Measurements from ENCODE around the gene MOB2. TPM values are rescaled to one million over a fixed set of nuclear protein-coding genes. Genes with fewer than 3 reads are reported as not detected.

Gene MOB2
- total RNA-seq, 1 donor from 2014 or later, result 31.3 TPM

GRCh38 chr11:1488575-1489180 lies 2.1 kb upstream of the MOB2 start:
- TF ChIP-seq CTCF (IDR thresholded peaks at IDR 0.05; ENCODE audit: unreplicated experiment), result no peak
- Mint-ChIP-seq H3K4me3 (no peak overlapping the region), H3K27me3 (ENCODE audit: low read depth) (no peaks in the 10 kb centered on the region), H3K36me3 (peaks cover 3% of the 10 kb centered on the region), H3K4me1 (peaks cover 5% of the 10 kb centered on the region), H3K27ac (no peak overlapping the region), H3K9me3 (peaks cover 3% of the 10 kb centered on the region)
- DNase-seq (ENCODE audit: low spot score in 2 of 2, unreplicated experiment in 2 of 2), result no peak

GRCh38 chr11:1487851-1488574 lies 1.4 kb upstream of the MOB2 start:
- Mint-ChIP-seq H3K27me3 (ENCODE audit: low read depth) (no peaks in the 10 kb centered on the region), H3K36me3 (no peaks in the 10 kb centered on the region), H3K4me3 (no peak overlapping the region), H3K27ac (no peak overlapping the region), H3K9me3 (no peaks in the 10 kb centered on the region), H3K4me1 (peaks cover 5% of the 10 kb centered on the region)
- DNase-seq (ENCODE audit: low spot score in 2 of 2, unreplicated experiment in 2 of 2), result no peak
- TF ChIP-seq CTCF (IDR thresholded peaks at IDR 0.05; ENCODE audit: unreplicated experiment), result no peak

- no peaks in the 10 kb centered on the region for H3K27me3 Mint-ChIP-seq (ENCODE audit: low read depth)
- H3K36me3 Mint-ChIP-seq, result no peaks in the 10 kb centered on the region
- no peak for DNase-seq (ENCODE audit: low spot score in 2 of 2, unreplicated experiment in 2 of 2)
- H3K9me3 Mint-ChIP-seq, result no peaks in the 10 kb centered on the region
- no peak overlapping the region for H3K4me3 Mint-ChIP-seq
- no peak overlapping the region for H3K27ac Mint-ChIP-seq
- peaks cover 5% of the 10 kb centered on the region for H3K4me1 Mint-ChIP-seq
- no peak for TF ChIP-seq CTCF (IDR thresholded peaks at IDR 0.05; ENCODE audit: unreplicated experiment)
These were observed 692 bp upstream of the MOB2 start for GRCh38 chr11:1487091-1487850.

- no peak overlapping the region for H3K4me3 Mint-ChIP-seq
These were observed 1.1 kb downstream of the MOB2 start for GRCh38 chr11:1485504-1485885.

More at GRCh38 chr11:1485504-1485885, 1.1 kb downstream of the MOB2 start:
- H3K27me3 Mint-ChIP-seq (ENCODE audit: low read depth), result no peaks in the 10 kb centered on the region
- peaks cover 5% of the 10 kb centered on the region for H3K4me1 Mint-ChIP-seq
- H3K9me3 Mint-ChIP-seq, result no peaks in the 10 kb centered on the region
- DNase-seq (ENCODE audit: low spot score in 2 of 2, unreplicated experiment in 2 of 2), result no peak
- H3K36me3 Mint-ChIP-seq, result no peaks in the 10 kb centered on the region
- no peak for TF ChIP-seq CTCF (IDR thresholded peaks at IDR 0.05; ENCODE audit: unreplicated experiment)
- H3K27ac Mint-ChIP-seq, result no peak overlapping the region

Measured in mesothelial cell of epicardium (in vitro differentiated cells).